Esophagus squamous epithelium (tissue), 5 donors: ENCODE measurements around the gene DOK5. TPM values are rescaled to one million over a fixed set of nuclear protein-coding genes. Genes with fewer than 3 reads are reported as not detected.

ENCODE experiments used
- DNase-seq: peaks from one replicate; lab custom pipeline; 2025; lab: John Stamatoyannopoulos, UW
- H3K27ac ChIP-seq, 4 donors: fragments of 200-600 bp; sonication (generic); one replicate each; pipeline ENCODE4 v1.5.1; 2016 to 2019; ENCODE audit warnings: mild to moderate bottlenecking in 1 of 4
- H3K27me3 ChIP-seq, 4 donors: fragments of 200-600 bp; sonication (generic); 1 replicate in 3 of 4; 2 replicates in 1 of 4; pipeline versions ENCODE4 v1.5.1 to v1.6.0; 2017 to 2021; ENCODE audit warnings: antibody characterized with exemption in 1 of 4
- H3K36me3 ChIP-seq, 3 donors: fragments of 200-600 bp; sonication (generic); one replicate each; pipeline ENCODE4 v1.5.1; 2016 to 2019
- H3K4me1 ChIP-seq, 3 donors: fragments of 200-600 bp; sonication (generic); one replicate each; pipeline ENCODE4 v1.5.1; 2017 to 2019
- H3K4me3 ChIP-seq, 4 donors: fragments of 200-600 bp; sonication (generic); 1 replicate in 3 of 4; 2 replicates in 1 of 4; pipeline ENCODE4 v1.5.1; 2016 to 2019; ENCODE audit warnings: mild to moderate bottlenecking in 2 of 4, moderate library complexity in 1 of 4
- H3K9me3 ChIP-seq, 3 donors: fragments of 200-600 bp; sonication (generic); one replicate each; pipeline ENCODE4 v1.5.1; 2016 to 2019
- CTCF ChIP-seq, 6 experiments: fragments of 450-650 bp in 4 of 6; fragments of 200-600 bp in 2 of 6; sonication (generic) in 2 of 6; IDR thresholded peaks; one replicate each; pipeline ENCODE4 v1.5.1; 2016 to 2019; ENCODE audit warnings: antibody characterized with exemption in 6 of 6, mild to moderate bottlenecking in 4 of 6, moderate library complexity in 4 of 6
- POLR2A ChIP-seq, 4 donors: fragments of 450-650 bp; IDR thresholded peaks; one replicate each; pipeline ENCODE4 v1.6.1; 2017; ENCODE audit warnings: antibody characterized with exemption in 4 of 4, mild to moderate bottlenecking in 4 of 4, moderate library complexity in 3 of 4
- WGBS, 2 donors: methylation state at CpG; one replicate each; pipeline ENCODE4 v1.1.5; 2018; 5-methylcytosine and 5-hydroxymethylcytosine counted together
- intact Hi-C: fragments of 100-400 bp; cut with DNase I; formaldehyde crosslinking; loops from one replicate; pipeline ENCODE4 v1.15.0; 2022
- total RNA-seq, 4 donors: library from RNA; depleted of rRNA; stranded (reverse); fragments of >200 nt; gene quantifications; one replicate each; pipeline ENCODE4 v1.1.0, GENCODE V29; 2016
- donor health status: DM: yes; HTN: yes; CAD: no.

Gene DOK5
- total RNA-seq, 4 donors from 2014 or later: 0.38 to 1.3 TPM; not detected in 2

- WGBS, 2 donors: 73 to 78% methylated on average over 7 of the region's 7 CpGs
- intact Hi-C loops: loop anchor here (10.0 kb wide), 1 partner anchor 405 kb away; no protein-coding TSS in a partner anchor
- TF ChIP-seq POLR2A (IDR thresholded peaks at IDR 0.05) (no peak), CTCF (IDR thresholded peaks at IDR 0.05) (no peak)
These were observed 64.2 kb downstream of the DOK5 start for GRCh38 chr20:54539521-54540046.

GRCh38 chr20:54543369-54543768, 68.0 kb downstream of the DOK5 start:
- WGBS, 2 donors: 87 to 95% methylated on average over 2 of the region's 2 CpGs
- intact Hi-C loops: loop anchor here (10.0 kb wide), 1 partner anchor 409 kb away; no protein-coding TSS in a partner anchor
- Histone ChIP-seq H3K9me3 (peaks cover 0 to 3% (median 0%) of the 10 kb centered on the region in 3 donors), H3K27me3 (no peaks in the 10 kb centered on the region), H3K4me3 (no peak overlapping the region), H3K4me1 (no peaks in the 10 kb centered on the region), H3K36me3 (no peaks in the 10 kb centered on the region), H3K27ac (no peak overlapping the region)
- no peak for TF ChIP-seq CTCF (IDR thresholded peaks at IDR 0.05)
- TF ChIP-seq POLR2A (IDR thresholded peaks at IDR 0.05): no peak
- no peak for DNase-seq

More at GRCh38 chr20:54539521-54540046, 64.2 kb downstream of the DOK5 start:
- H3K27me3 ChIP-seq: no peaks in the 10 kb centered on the region
- H3K36me3 ChIP-seq: no peaks in the 10 kb centered on the region
- peaks cover 0 to 4% (median 3%) of the 10 kb centered on the region in 3 donors for H3K9me3 ChIP-seq
- no peak overlapping the region for H3K27ac ChIP-seq
- H3K4me3 ChIP-seq: no peak overlapping the region
- H3K4me1 ChIP-seq: peaks cover 0 to 5% (median 0%) of the 10 kb centered on the region in 3 donors
- no peak for DNase-seq

- intact Hi-C loops: loop anchor here (10.0 kb wide), 1 partner anchor 411 kb away; no protein-coding TSS in a partner anchor
- WGBS, 2 donors: 64 to 73% methylated on average over 4 of the region's 4 CpGs
- H3K36me3 ChIP-seq: no peaks in the 10 kb centered on the region
- H3K4me3 ChIP-seq: no peak overlapping the region
- H3K4me1 ChIP-seq: no peaks in the 10 kb centered on the region
- DNase-seq: no peak
- no peaks in the 10 kb centered on the region for H3K9me3 ChIP-seq
- no peaks in the 10 kb centered on the region for H3K27me3 ChIP-seq
- H3K27ac ChIP-seq: no peak overlapping the region
- TF ChIP-seq CTCF (IDR thresholded peaks at IDR 0.05) (no peak), POLR2A (IDR thresholded peaks at IDR 0.05) (no peak)
These were observed 70.4 kb downstream of the DOK5 start for GRCh38 chr20:54545676-54546358.

GRCh38 chr20:54548849-54549248, 73.5 kb downstream of the DOK5 start:
- Histone ChIP-seq H3K27me3 (no peaks in the 10 kb centered on the region), H3K9me3 (no peaks in the 10 kb centered on the region), H3K4me1 (no peaks in the 10 kb centered on the region), H3K27ac (no peak overlapping the region), H3K4me3 (no peak overlapping the region), H3K36me3 (no peaks in the 10 kb centered on the region)
- TF ChIP-seq POLR2A (IDR thresholded peaks at IDR 0.05) (no peak), CTCF (IDR thresholded peaks at IDR 0.05) (no peak)
- DNase-seq: no peak
- intact Hi-C loops: loop anchor here (10.0 kb wide), 1 partner anchor 414 kb away; no protein-coding TSS in a partner anchor
- 92% methylated on average over 7 to 8 of the region's 8 CpGs for WGBS, 2 donors

GRCh38 chr20:54549658-54550326, 74.4 kb downstream of the DOK5 start:
- Histone ChIP-seq H3K36me3 (no peaks in the 10 kb centered on the region), H3K27me3 (no peaks in the 10 kb centered on the region), H3K27ac (no peak overlapping the region), H3K4me1 (no peaks in the 10 kb centered on the region), H3K9me3 (no peaks in the 10 kb centered on the region), H3K4me3 (no peak overlapping the region)
- DNase-seq: no peak
- no peak for TF ChIP-seq CTCF (IDR thresholded peaks at IDR 0.05)
- no peak for TF ChIP-seq POLR2A (IDR thresholded peaks at IDR 0.05)
- 22 to 46% methylated on average over 3 of the region's 3 CpGs for WGBS, 2 donors
- intact Hi-C loops: loop anchor here (10.0 kb wide), 1 partner anchor 415 kb away; no protein-coding TSS in a partner anchor
